Muscle of arm (tissue), 12 donors: ENCODE results near the gene PAIP2. TPM values are rescaled to one million over a fixed set of nuclear protein-coding genes. Genes with fewer than 3 reads are reported as not detected.
"Not testable (repeated sequence)": the region's sequence is repeated elsewhere in the genome, so short reads cannot be mapped to it uniquely, and the experiment has no call there.

ENCODE experiments used
- DNase-seq: peaks from one replicate; pipeline ENCODE4 v3.0.0-alpha.2; 2013
- polyA plus RNA-seq, 12 donors: library from polyadenylated mRNA; unstranded; fragments of 120-200 nt; gene quantifications; one replicate each; pipeline ENCODE4 v1.2.1, GENCODE V29; 2013; ENCODE audit not compliant: insufficient read length in 12 of 12

Gene PAIP2
- polyA plus RNA-seq, 12 donors: 102 to 182 (median 133) TPM; not detected in 1

DNA sequence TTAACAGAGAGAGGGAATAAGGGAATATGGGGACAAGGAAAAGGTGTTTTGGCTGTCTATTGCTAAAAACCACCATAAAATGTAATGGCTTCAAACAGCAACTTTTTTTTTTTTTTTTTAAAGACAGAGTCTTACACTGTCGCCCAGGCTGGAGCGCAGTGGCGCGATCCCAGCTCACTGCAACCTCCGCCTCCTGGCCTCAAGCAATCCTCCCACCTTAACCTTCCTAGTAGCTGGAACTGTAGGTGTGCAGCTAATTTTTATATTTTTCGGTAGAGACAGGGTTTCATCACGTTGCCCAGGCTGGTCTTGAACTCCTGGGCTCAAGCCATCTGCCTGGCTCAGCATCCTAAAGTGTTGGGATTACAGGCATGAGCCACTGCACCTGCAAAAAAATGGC lies 66.5 kb downstream of the PAIP2 start:
- no peak for DNase-seq

DNA sequence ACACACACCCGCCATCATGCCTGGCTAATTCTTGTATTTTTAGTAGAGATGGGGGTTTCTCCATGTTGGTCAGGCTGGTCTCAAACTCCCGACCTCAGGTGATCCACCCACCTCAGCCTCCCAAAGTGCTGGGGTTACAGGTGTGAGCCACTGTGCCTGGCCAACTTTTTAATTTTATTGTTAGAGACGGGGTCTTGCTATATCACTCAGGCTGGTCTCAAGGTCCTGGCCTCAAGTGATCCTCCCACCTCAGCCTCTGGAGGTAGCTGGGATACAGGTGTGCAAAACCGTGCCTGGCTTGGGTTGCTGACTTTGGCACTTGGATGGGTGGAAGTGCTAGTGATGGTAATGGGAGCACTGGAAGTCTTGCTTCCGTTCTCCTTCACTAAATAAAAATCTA lies 67.5 kb downstream of the PAIP2 start:
- not testable (repeated sequence) for DNase-seq

DNA sequence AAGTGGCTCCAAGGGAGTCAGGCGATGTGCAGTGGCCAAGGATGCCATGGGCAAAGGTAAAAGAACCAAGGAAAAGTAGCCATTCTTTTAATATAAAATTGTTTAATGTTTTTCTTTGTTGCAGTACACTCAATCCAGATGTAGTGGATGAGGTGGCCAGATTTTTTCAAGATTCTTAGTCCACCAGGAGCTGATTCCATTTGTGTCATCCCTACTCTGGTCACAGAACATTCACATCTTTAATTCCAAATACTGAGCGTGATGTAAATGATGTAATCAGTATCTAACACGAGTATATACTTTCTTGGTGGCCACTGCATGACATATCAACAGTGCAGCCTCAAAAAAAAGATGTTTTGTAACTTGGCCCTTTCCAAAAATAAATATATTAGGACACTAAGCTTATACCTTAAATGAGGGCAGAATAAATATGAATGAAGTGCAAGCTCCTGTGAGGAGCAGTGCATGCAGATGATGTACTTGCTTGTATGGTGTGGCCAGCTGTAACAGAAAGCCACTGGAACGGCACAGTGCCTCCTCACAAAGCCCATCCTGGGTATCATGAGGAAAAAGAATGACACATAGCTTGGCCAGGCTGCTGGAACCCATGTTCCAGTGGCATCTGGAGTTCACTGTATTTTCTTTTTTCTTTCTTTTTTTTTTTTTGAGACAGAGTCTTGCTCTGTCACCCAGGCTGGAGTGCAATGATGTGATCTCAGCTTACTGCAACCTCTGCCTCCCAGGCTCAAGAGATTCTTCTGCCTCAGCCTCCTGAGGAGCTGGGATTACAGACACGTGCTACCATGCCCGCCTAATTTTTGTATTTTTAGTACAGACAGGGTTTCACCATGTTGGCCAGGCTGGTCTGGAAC lies 68.7 kb downstream of the PAIP2 start:
- no peak for DNase-seq

DNA sequence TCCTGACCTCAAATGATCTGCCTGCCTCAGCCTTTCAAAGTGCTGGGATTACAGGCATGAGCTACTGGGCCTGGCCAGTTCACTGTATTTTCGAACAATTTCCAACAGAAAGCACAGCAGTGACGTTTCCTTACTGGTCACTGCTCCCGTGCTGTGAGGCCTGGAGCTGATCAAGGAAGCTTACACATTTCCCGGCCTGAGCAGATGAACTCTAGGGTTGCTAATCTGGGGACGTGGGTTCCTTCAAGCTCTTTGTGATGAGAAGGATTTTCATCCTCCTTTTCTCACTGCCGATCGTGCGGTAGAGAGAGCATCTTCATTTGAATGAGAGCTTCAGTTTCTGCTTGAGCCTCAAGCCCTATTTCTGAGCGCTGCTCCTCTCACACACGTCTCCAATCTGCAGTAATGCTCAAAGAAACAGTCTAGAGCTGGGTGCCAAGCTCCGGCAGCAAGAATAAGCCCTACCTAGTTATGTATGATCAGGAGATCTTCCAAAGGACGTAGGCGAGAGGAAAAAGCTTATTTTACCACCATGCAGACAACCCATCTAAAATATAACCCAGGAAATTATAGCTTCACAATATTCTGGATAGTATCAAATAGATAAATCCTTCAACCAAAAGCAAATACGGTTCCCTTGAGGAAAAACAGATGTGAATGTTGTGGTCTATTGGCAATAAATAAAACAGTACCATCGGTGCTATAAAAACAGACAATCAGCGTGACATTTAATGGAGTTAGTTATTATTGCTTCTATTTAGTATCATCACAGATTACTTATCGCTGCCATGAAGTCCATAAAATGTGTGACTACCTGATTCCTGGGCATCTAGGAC lies 69.6 kb downstream of the PAIP2 start:
- DNase-seq: no peak

- no peak for DNase-seq
Observed at GRCh38 chr5:139413153-139413552, 71.5 kb downstream of the PAIP2 start.

- DNase-seq: no peak
Observed at GRCh38 chr5:139413963-139414362, 72.3 kb downstream of the PAIP2 start.

- DNase-seq: no peak
Observed at GRCh38 chr5:139414581-139415130, 73.0 kb downstream of the PAIP2 start.

GRCh38 chr5:139415221-139415861 lies 73.7 kb downstream of the PAIP2 start:
- no peak for DNase-seq

GRCh38 chr5:139415869-139416268 lies 74.2 kb downstream of the PAIP2 start:
- DNase-seq: no peak

DNA sequence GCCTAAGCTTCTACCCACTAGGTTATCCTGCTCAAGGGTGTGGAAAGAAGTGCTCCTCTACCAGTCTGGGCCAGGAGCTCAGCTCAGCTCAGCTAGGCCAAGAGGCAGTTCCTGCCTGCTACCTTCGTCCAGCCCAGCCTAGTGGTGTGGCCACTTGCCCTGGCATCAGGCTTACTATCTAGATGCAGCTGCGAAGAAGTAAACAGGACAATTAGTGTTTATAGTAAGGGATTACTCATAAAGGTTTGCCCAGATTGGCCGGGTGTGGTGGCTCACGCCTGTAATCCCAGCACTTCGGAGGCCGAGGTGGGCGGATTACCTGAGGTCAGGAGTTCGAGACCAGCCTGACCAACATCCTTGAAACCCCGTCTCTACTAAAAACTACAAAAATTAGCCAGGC lies 75.0 kb downstream of the PAIP2 start:
- no peak for DNase-seq

DNA sequence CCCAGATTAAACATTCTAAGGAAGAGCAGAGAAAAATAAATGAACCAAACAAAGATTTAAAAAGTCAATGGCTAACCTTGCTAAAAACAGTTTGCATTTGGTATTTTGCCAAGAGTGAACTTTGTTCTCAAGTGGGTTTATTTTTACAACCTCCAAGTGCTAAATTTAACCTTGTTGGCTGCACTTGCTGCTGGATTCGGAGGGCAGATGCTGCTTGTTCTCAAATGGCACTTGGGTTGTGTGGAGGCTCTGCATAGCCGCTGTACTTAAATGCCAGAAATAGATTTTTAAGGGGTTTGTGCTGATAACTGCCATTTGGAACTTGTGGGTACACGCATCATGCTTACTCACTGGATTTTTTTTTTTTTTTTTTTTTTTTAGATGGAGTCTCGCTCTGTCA lies 75.6 kb downstream of the PAIP2 start:
- no peak for DNase-seq

DNA sequence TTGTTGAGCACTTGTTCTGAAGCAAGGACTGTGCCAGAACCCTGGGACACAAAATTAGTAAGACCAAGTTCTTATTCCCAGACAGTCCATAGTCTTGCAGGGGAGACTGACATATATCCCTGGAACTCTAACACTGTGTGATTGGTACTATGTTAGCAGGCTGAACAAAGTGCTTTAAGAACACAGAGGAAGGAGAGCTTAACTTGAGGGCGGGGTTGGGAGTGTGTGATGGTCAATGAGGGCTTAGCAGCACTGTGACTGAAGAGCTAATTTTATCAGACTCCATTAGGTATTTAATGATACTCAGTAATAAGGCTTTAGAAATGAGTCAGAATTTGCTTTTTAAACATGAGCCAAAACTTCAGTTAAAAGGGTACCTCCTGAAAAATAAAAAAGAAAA lies 77.1 kb downstream of the PAIP2 start:
- no peak for DNase-seq

Other genes with a start within 250 kb of the PAIP2 start
- gene SIL1, start 143.5 kb upstream of the PAIP2 start, polyA plus RNA-seq: 10 to 100 TPM in 11 of 12 donors, not detected in 1; 19.6 to 46.8 (median 27.2) TPM
- gene MATR3, start 48.1 kb upstream of the PAIP2 start, polyA plus RNA-seq: 100 to 1,000 TPM in 11 of 12 donors, not detected in 1; 259 to 407 (median 356) TPM
- 1 to 10 TPM in 1 of 12 donors, under 1 TPM in 9, not detected in 2; 0.14 to 1.5 (median 0.56) TPM for gene SLC23A1, start 41.4 kb downstream of the PAIP2 start, polyA plus RNA-seq
- gene MZB1, start 48.1 kb downstream of the PAIP2 start, polyA plus RNA-seq: 1 to 10 TPM in 2 of 12 donors, under 1 TPM in 8, not detected in 2; 0.10 to 3.0 (median 0.39) TPM
- 10 to 100 TPM in 11 of 12 donors, not detected in 1; 12.2 to 61.0 (median 29.0) TPM for gene PROB1, start 53.2 kb downstream of the PAIP2 start, polyA plus RNA-seq
- gene SPATA24, start 62.2 kb downstream of the PAIP2 start, polyA plus RNA-seq: 10 to 100 TPM in 5 of 12 donors, 1 to 10 TPM in 5, not detected in 2; 7.1 to 13.2 (median 10.6) TPM
- gene DNAJC18, start 97.7 kb downstream of the PAIP2 start, polyA plus RNA-seq: 10 to 100 TPM; 10.4 to 82.0 (median 27.2) TPM
- gene ECSCR, start 120.9 kb downstream of the PAIP2 start, polyA plus RNA-seq: 10 to 100 TPM in 11 of 12 donors, not detected in 1; 19.1 to 53.2 (median 34.0) TPM
- gene SMIM33, start 129.2 kb downstream of the PAIP2 start, polyA plus RNA-seq: not detected
- gene STING1, start 140.9 kb downstream of the PAIP2 start, polyA plus RNA-seq: 10 to 100 TPM in 11 of 12 donors, not detected in 1; 17.0 to 48.5 (median 31.8) TPM
- 100 to 1,000 TPM in 10 of 12 donors, 10 to 100 TPM in 1, not detected in 1; 86.7 to 157 (median 138) TPM for gene UBE2D2, start 219.5 kb downstream of the PAIP2 start, polyA plus RNA-seq